HEK293 (cell line): ENCODE measurements around the gene TPMT.

ENCODE experiments used
- SCRT1 ChIP-seq: fragments of 450-650 bp; formaldehyde crosslinking; IDR thresholded peaks from 2 replicates; pipeline ENCODE4 v1.5.1; 2016; ENCODE audit warnings: missing biosample characterization, missing genetic modification characterization, borderline replicate concordance
- ZNF266 ChIP-seq: fragments of 450-650 bp; formaldehyde crosslinking; IDR thresholded peaks from 2 replicates; pipeline ENCODE4 v1.5.1; 2016; ENCODE audit warnings: missing biosample characterization, missing genetic modification characterization, low read depth
- ZNF350 ChIP-seq: fragments of 450-650 bp; formaldehyde crosslinking; IDR thresholded peaks from 2 replicates; pipeline ENCODE4 v1.5.0; 2017; ENCODE audit warnings: missing biosample characterization, mild to moderate bottlenecking, missing genetic modification characterization
- ZNF37A ChIP-seq: fragments of 450-650 bp; IDR thresholded peaks from 2 replicates; pipeline ENCODE4 v1.5.1; 2018; ENCODE audit warnings: missing biosample characterization, missing genetic modification characterization
- ZNF394 ChIP-seq: fragments of 450-650 bp; formaldehyde crosslinking; IDR thresholded peaks from 2 replicates; pipeline ENCODE4 v1.5.1; 2016; ENCODE audit warnings: missing biosample characterization, missing genetic modification characterization, mild to moderate bottlenecking, moderate library complexity, borderline replicate concordance
- ZNF548 ChIP-seq: fragments of 450-650 bp; formaldehyde crosslinking; IDR thresholded peaks from 2 replicates; pipeline ENCODE4 v1.5.1; 2016; ENCODE audit warnings: missing biosample characterization, missing genetic modification characterization
- ZNF785 ChIP-seq: fragments of 450-650 bp; formaldehyde crosslinking; IDR thresholded peaks from 2 replicates; pipeline ENCODE4 v1.5.1; 2016; ENCODE audit warnings: missing biosample characterization, missing genetic modification characterization
- TF ChIP-seq, protein P1 (sequence below): fragments of 450-650 bp; formaldehyde crosslinking; IDR thresholded peaks from 2 replicates; pipeline ENCODE4 v1.5.1; 2016; ENCODE audit warnings: missing biosample characterization, missing genetic modification characterization, low read depth
- TF ChIP-seq, protein P2 (sequence below): fragments of 450-650 bp; formaldehyde crosslinking; IDR thresholded peaks from 2 replicates; pipeline ENCODE4 v1.5.1; 2016; ENCODE audit warnings: missing biosample characterization, missing genetic modification characterization, borderline replicate concordance
- TF ChIP-seq, protein P3 (sequence below): fragments of 450-650 bp; formaldehyde crosslinking; conservative IDR thresholded peaks from 2 replicates; pipeline ENCODE4 v1.5.1; 2016; ENCODE audit warnings: low read depth, missing biosample characterization, missing genetic modification characterization
- TF ChIP-seq, protein P4 (sequence below): fragments of 450-650 bp; formaldehyde crosslinking; IDR thresholded peaks from 2 replicates; pipeline ENCODE4 v1.5.1; 2017; ENCODE audit warnings: missing biosample characterization, missing genetic modification characterization
- TF ChIP-seq, protein P5 (sequence below): fragments of 450-650 bp; formaldehyde crosslinking; IDR thresholded peaks from 2 replicates; pipeline ENCODE4 v1.5.1; 2016; ENCODE audit warnings: missing biosample characterization, missing genetic modification characterization

TPMT gene

DNA sequence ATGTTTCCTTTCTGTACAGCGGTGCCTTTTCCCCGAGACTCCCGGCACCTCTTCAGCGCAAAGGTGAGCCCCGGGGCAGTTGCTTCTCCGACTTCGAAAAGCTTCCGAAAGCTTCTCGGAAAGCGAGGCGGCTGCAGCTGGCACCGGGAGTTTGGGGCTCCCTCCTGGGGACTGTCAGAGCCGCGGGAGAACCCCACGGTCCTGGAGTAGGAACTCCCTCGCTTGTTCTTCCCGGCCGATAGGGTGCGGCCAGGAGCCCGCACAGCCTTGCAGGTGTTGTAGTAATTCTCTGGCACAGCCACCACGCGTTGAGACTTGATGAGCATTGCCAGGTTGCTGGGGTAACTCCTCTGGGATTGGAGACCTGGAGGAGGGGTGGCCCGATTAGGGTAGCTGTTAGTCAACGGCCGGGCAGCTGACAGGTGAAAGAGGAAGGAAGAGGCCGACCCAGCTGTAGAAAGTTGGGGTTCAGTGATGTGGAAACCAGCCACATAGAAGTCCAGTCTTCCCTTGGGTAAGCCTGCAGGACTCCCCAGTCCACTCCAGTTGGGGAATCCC is 1.1 kb upstream of the TPMT start (continued):
- TF ChIP-seq, protein P1, sequence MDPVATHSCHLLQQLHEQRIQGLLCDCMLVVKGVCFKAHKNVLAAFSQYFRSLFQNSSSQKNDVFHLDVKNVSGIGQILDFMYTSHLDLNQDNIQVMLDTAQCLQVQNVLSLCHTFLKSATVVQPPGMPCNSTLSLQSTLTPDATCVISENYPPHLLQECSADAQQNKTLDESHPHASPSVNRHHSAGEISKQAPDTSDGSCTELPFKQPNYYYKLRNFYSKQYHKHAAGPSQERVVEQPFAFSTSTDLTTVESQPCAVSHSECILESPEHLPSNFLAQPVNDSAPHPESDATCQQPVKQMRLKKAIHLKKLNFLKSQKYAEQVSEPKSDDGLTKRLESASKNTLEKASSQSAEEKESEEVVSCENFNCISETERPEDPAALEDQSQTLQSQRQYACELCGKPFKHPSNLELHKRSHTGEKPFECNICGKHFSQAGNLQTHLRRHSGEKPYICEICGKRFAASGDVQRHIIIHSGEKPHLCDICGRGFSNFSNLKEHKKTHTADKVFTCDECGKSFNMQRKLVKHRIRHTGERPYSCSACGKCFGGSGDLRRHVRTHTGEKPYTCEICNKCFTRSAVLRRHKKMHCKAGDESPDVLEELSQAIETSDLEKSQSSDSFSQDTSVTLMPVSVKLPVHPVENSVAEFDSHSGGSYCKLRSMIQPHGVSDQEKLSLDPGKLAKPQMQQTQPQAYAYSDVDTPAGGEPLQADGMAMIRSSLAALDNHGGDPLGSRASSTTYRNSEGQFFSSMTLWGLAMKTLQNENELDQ (tag by site-specific recombination): no peak
- TF ChIP-seq, protein P2, sequence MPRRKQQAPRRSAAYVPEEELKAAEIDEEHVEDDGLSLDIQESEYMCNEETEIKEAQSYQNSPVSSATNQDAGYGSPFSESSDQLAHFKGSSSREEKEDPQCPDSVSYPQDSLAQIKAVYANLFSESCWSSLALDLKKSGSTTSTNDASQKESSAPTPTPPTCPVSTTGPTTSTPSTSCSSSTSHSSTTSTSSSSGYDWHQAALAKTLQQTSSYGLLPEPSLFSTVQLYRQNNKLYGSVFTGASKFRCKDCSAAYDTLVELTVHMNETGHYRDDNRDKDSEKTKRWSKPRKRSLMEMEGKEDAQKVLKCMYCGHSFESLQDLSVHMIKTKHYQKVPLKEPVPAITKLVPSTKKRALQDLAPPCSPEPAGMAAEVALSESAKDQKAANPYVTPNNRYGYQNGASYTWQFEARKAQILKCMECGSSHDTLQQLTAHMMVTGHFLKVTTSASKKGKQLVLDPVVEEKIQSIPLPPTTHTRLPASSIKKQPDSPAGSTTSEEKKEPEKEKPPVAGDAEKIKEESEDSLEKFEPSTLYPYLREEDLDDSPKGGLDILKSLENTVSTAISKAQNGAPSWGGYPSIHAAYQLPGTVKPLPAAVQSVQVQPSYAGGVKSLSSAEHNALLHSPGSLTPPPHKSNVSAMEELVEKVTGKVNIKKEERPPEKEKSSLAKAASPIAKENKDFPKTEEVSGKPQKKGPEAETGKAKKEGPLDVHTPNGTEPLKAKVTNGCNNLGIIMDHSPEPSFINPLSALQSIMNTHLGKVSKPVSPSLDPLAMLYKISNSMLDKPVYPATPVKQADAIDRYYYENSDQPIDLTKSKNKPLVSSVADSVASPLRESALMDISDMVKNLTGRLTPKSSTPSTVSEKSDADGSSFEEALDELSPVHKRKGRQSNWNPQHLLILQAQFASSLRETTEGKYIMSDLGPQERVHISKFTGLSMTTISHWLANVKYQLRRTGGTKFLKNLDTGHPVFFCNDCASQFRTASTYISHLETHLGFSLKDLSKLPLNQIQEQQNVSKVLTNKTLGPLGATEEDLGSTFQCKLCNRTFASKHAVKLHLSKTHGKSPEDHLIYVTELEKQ (tag by site-specific recombination): no peak
- no peak for TF ChIP-seq SCRT1 (tag by site-specific recombination)
- no peak for TF ChIP-seq ZNF37A (tag by site-specific recombination)
- TF ChIP-seq ZNF266: no peak
- TF ChIP-seq, protein P3, sequence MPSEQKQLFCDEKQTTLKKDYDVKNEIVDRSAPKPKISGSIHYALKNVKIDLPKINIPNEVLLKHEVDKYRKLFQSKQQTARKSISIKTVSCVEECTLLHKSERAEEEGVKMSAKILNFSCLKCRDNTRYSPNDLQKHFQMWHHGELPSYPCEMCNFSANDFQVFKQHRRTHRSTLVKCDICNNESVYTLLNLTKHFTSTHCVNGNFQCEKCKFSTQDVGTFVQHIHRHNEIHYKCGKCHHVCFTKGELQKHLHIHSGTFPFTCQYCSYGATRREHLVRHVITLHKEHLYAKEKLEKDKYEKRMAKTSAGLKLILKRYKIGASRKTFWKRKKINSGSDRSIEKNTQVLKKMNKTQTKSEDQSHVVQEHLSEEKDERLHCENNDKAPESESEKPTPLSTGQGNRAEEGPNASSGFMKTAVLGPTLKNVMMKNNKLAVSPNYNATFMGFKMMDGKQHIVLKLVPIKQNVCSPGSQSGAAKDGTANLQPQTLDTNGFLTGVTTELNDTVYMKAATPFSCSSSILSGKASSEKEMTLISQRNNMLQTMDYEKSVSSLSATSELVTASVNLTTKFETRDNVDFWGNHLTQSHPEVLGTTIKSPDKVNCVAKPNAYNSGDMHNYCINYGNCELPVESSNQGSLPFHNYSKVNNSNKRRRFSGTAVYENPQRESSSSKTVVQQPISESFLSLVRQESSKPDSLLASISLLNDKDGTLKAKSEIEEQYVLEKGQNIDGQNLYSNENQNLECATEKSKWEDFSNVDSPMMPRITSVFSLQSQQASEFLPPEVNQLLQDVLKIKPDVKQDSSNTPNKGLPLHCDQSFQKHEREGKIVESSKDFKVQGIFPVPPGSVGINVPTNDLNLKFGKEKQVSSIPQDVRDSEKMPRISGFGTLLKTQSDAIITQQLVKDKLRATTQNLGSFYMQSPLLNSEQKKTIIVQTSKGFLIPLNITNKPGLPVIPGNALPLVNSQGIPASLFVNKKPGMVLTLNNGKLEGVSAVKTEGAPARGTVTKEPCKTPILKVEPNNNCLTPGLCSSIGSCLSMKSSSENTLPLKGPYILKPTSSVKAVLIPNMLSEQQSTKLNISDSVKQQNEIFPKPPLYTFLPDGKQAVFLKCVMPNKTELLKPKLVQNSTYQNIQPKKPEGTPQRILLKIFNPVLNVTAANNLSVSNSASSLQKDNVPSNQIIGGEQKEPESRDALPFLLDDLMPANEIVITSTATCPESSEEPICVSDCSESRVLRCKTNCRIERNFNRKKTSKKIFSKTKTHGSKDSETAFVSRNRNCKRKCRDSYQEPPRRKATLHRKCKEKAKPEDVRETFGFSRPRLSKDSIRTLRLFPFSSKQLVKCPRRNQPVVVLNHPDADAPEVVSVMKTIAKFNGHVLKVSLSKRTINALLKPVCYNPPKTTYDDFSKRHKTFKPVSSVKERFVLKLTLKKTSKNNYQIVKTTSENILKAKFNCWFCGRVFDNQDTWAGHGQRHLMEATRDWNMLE (tag by site-specific recombination): no peak
- TF ChIP-seq, protein P4, sequence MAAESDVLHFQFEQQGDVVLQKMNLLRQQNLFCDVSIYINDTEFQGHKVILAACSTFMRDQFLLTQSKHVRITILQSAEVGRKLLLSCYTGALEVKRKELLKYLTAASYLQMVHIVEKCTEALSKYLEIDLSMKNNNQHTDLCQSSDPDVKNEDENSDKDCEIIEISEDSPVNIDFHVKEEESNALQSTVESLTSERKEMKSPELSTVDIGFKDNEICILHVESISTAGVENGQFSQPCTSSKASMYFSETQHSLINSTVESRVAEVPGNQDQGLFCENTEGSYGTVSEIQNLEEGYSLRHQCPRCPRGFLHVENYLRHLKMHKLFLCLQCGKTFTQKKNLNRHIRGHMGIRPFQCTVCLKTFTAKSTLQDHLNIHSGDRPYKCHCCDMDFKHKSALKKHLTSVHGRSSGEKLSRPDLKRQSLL (tag by site-specific recombination): no peak
- TF ChIP-seq, protein P5, sequence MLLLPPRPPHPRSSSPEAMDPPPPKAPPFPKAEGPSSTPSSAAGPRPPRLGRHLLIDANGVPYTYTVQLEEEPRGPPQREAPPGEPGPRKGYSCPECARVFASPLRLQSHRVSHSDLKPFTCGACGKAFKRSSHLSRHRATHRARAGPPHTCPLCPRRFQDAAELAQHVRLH (tag by site-specific recombination): no peak
- TF ChIP-seq ZNF394 (tag by site-specific recombination): no peak
- TF ChIP-seq ZNF548 (tag by site-specific recombination): no peak
- TF ChIP-seq ZNF785 (tag by site-specific recombination): no peak
- no peak for TF ChIP-seq ZNF350 (tag by site-specific recombination)
